Activated T-cell treated with anti-CD3 and anti-CD28 coated beads, Interleukin-2, amount 50 U/mL, for 72 hours (primary cell): ENCODE measurements around the gene MAGI2. TPM values are rescaled to one million over a fixed set of nuclear protein-coding genes. Genes with fewer than 3 reads are reported as not detected.
"Not testable (repeated sequence)": the region's sequence is repeated elsewhere in the genome, so short reads cannot be mapped to it uniquely, and the experiment has no call there.

Source experiments
- ATAC-seq, 2 donors: fragments of 150-1000 bp; cut with Tn5 transposase; replicated peaks in 1 of 2; 2 replicates each; pipeline ENCODE4 v1.10.0; 2021; ENCODE audit warnings: moderate library complexity in 2 of 2, mild to moderate bottlenecking in 1 of 2
- DNase-seq, 2 donors: peaks; one replicate each; pipeline ENCODE4 v3.0.0; 2021 to 2022; ENCODE audit warnings: mixed read lengths in 1 of 2
- H3K27ac Mint-ChIP-seq: one replicate; pipeline ENCODE4 v1.8.0; 2022; ENCODE audit warnings: mild to moderate bottlenecking, moderate library complexity, mixed read lengths
- H3K27me3 Mint-ChIP-seq: one replicate; pipeline ENCODE4 v1.8.0; 2022; ENCODE audit warnings: low read depth, mixed read lengths
- H3K36me3 Mint-ChIP-seq, 2 donors: one replicate each; pipeline ENCODE4 v1.8.0; 2022; ENCODE audit warnings: mixed read lengths in 2 of 2, mild to moderate bottlenecking in 1 of 2; ENCODE audit not compliant: insufficient read depth in 2 of 2
- H3K4me1 Mint-ChIP-seq: one replicate; pipeline ENCODE4 v1.8.0; 2022; ENCODE audit warnings: low read depth, mixed read lengths
- H3K4me3 Mint-ChIP-seq, 2 donors: one replicate each; pipeline ENCODE4 v1.8.0; 2022; ENCODE audit warnings: mild to moderate bottlenecking in 2 of 2, mixed read lengths in 2 of 2, moderate library complexity in 2 of 2
- H3K9me3 Mint-ChIP-seq, 2 donors: one replicate each; pipeline ENCODE4 v1.8.0; 2022; ENCODE audit warnings: mixed read lengths in 2 of 2
- total RNA-seq, 2 donors: library from RNA; stranded (reverse); gene quantifications; one replicate each; pipeline ENCODE4 v1.2.3, GENCODE V29; 2022

The MAGI2 gene
- total RNA-seq, 2 donors from 2014 or later: 0.31 to 0.44 TPM

GRCh38 chr7:79124331-79124730, 329.1 kb downstream of the MAGI2 start:
- peaks cover 5 to 13% of the 10 kb centered on the region in 2 donors for H3K9me3 Mint-ChIP-seq
- H3K27ac Mint-ChIP-seq: no peak overlapping the region
- H3K4me1 Mint-ChIP-seq: no peaks in the 10 kb centered on the region
- H3K27me3 Mint-ChIP-seq: no peaks in the 10 kb centered on the region
- DNase-seq: no peak
- H3K36me3 Mint-ChIP-seq: no peaks in the 10 kb centered on the region
- H3K4me3 Mint-ChIP-seq: no peak overlapping the region
- no peak for ATAC-seq

DNA sequence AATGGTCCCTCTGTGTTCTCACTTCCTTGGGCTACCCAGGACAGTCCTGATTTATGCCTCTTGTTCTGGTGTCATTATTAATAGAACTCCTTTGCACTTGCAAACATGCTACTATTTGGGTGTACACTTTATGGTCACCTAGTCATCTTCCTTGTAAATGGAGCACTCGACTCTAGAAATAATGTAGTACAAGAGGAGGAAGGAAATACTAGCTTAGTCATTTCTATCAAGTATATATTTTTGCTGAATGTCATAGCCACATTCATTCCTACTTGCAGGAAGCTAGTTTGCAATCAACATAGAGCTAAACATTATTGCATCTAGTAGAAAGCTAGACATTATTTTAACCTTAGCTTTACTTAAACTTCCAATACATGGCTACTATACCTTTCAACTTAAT, 335.3 kb downstream of the MAGI2 start:
- ATAC-seq (no peak), DNase-seq (no peak)
- Mint-ChIP-seq H3K4me3 (no peak overlapping the region), H3K36me3 (no peaks in the 10 kb centered on the region), H3K4me1 (no peaks in the 10 kb centered on the region), H3K9me3 (peaks cover 0 to 2% of the 10 kb centered on the region in 2 donors), H3K27ac (no peak overlapping the region), H3K27me3 (no peaks in the 10 kb centered on the region)

DNA sequence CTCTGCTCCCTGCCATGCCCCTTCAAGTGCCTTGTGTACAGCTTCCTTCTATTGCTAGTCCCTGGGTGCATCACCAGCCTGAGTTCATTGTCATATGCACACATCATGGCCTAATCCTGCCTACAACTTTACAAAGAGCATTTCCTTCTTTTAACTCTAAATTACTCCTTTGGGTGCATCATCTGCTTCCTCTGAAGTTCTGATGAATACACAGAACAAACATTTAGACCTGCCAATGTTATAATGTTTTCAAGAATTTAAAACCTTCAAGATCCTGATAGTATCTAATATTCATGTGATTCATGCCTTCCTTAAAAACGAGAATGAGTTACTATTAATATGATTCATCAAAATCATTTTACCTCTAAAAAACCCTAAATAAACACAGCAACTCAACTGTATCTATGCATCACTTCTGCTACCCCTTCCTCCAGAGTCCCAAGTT, 357.1 kb downstream of the MAGI2 start:
- Mint-ChIP-seq H3K4me3 (no peak overlapping the region), H3K36me3 (no peaks in the 10 kb centered on the region), H3K4me1 (no peaks in the 10 kb centered on the region), H3K27ac (no peak overlapping the region), H3K9me3 (peaks cover 2 to 4% of the 10 kb centered on the region in 2 donors), H3K27me3 (no peaks in the 10 kb centered on the region)
- no peak for ATAC-seq
- DNase-seq: no peak

GRCh38 chr7:79093421-79093820, 360.0 kb downstream of the MAGI2 start:
- DNase-seq: no peak
- Mint-ChIP-seq H3K9me3 (peaks cover 6 to 8% of the 10 kb centered on the region in 2 donors), H3K4me1 (no peaks in the 10 kb centered on the region), H3K27ac (no peak overlapping the region), H3K36me3 (no peaks in the 10 kb centered on the region), H3K27me3 (no peaks in the 10 kb centered on the region), H3K4me3 (no peak overlapping the region)
- no peak for ATAC-seq

- no peaks in the 10 kb centered on the region for H3K4me1 Mint-ChIP-seq
- DNase-seq (no peak), ATAC-seq (no peak)
- no peak overlapping the region for H3K27ac Mint-ChIP-seq
- no peaks in the 10 kb centered on the region for H3K36me3 Mint-ChIP-seq
- no peak overlapping the region for H3K4me3 Mint-ChIP-seq
- peaks cover 4 to 11% of the 10 kb centered on the region in 2 donors for H3K9me3 Mint-ChIP-seq
- no peaks in the 10 kb centered on the region for H3K27me3 Mint-ChIP-seq
These were observed 361.8 kb downstream of the MAGI2 start for GRCh38 chr7:79091661-79092060.

DNA sequence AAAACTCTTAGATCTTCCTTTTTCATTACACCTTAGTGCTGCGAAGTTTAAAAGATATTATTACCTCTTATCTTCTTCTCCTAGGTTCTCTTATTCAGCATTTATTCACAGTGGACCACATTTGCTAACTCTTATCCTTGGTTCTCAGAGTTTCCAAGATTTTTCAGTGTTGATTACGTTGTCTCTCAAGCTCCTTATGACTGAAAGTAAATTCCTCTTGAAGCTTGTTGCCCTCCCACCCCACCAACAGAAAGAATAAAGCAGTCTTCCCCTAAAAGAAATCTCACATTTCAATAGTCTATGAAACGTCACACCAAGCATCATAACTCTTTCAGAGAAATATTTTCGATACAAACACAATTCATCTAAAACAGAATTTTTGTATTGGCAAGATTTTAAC, 362.5 kb downstream of the MAGI2 start:
- DNase-seq (no peak), ATAC-seq (no peak)
- Mint-ChIP-seq H3K4me1 (no peaks in the 10 kb centered on the region), H3K36me3 (no peaks in the 10 kb centered on the region), H3K27me3 (no peaks in the 10 kb centered on the region), H3K27ac (no peak overlapping the region), H3K4me3 (no peak overlapping the region), H3K9me3 (peaks cover 4 to 7% of the 10 kb centered on the region in 2 donors)

- DNase-seq: no peak
- Mint-ChIP-seq H3K27me3 (no peaks in the 10 kb centered on the region), H3K9me3 (peaks cover 4 to 7% of the 10 kb centered on the region in 2 donors), H3K4me1 (no peaks in the 10 kb centered on the region), H3K4me3 (no peak overlapping the region), H3K27ac (no peak overlapping the region), H3K36me3 (no peaks in the 10 kb centered on the region)
- no peak for ATAC-seq
These were observed 362.9 kb downstream of the MAGI2 start for GRCh38 chr7:79090543-79090942.

DNA sequence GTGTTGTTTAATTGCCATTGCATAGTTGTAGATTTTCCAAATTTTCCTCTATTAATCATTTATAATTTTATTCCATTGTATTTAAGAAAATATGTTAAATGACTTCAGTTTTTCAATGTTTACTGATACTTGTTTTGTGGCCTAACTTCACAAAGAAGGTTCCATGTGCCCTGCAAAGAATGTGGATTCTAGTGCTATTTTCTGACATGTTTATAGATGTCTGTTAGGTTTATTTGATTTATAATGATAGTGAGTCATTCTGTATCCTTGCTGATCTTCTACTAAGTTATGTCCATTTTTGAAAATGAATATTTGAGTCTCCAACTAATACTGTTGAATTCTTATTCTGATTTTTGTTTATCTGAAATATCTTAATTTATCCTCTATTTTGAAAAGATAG, 369.0 kb downstream of the MAGI2 start:
- ATAC-seq (no peak), DNase-seq (no peak)
- H3K27ac Mint-ChIP-seq: no peak overlapping the region
- no peaks in the 10 kb centered on the region for H3K27me3 Mint-ChIP-seq
- no peaks in the 10 kb centered on the region for H3K36me3 Mint-ChIP-seq
- H3K4me3 Mint-ChIP-seq: no peak overlapping the region
- no peaks in the 10 kb centered on the region for H3K4me1 Mint-ChIP-seq
- H3K9me3 Mint-ChIP-seq: peaks cover 7 to 10% of the 10 kb centered on the region in 2 donors

GRCh38 chr7:79079919-79080554, 373.4 kb downstream of the MAGI2 start:
- Mint-ChIP-seq H3K36me3 (no peaks in the 10 kb centered on the region), H3K9me3 (peaks cover 3 to 6% of the 10 kb centered on the region in 2 donors), H3K27ac (no peak overlapping the region), H3K4me3 (no peak overlapping the region), H3K4me1 (no peaks in the 10 kb centered on the region), H3K27me3 (no peaks in the 10 kb centered on the region)
- ATAC-seq (no peak), DNase-seq (no peak)

DNA sequence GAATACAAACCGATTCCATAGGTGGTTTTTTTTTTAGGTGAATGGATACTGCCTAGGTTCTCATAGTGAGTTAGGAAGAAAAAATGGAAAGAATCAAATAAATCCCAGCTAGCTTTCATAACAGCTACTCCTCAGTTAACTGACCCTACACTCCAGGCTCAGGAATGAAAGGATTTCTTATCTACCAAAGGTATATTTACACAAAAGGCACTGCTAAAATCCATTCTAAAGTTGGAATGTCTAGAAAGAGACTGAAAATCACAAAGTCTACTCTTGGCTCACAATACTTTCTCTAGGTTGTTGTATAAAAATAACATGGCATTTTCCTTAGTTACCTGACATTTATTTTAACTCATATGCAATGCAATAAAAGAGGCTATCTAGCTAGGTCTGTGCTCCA, 375.2 kb downstream of the MAGI2 start:
- H3K36me3 Mint-ChIP-seq: no peaks in the 10 kb centered on the region
- H3K27ac Mint-ChIP-seq: no peak overlapping the region
- DNase-seq (no peak), ATAC-seq (no peak)
- H3K27me3 Mint-ChIP-seq: no peaks in the 10 kb centered on the region
- H3K4me3 Mint-ChIP-seq: no peak overlapping the region
- H3K4me1 Mint-ChIP-seq: no peaks in the 10 kb centered on the region
- H3K9me3 Mint-ChIP-seq: peaks cover 4 to 9% of the 10 kb centered on the region in 2 donors

DNA sequence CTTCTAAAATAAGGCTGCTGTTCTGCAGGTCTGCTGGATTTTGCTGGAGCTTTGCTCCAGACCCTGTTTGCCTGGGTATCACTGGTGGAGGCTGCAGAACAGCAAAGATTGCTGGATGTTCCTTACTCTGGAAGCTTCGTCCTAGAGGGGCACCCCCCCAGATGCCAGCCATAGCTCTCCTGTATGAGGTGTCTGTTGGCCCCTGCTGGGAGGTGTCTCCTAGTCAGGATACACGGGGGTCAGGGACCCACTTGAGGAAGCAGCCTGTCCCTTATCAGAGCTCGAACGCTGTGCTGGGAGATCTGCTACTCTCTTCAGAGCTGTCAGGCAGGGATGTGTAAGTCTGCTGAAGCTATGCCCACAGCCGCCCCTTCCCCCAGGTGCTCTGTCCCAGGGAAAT, 382.3 kb downstream of the MAGI2 start:
- H3K4me3 Mint-ChIP-seq, H3K36me3 Mint-ChIP-seq, H3K4me1 Mint-ChIP-seq, ATAC-seq, DNase-seq, H3K27ac Mint-ChIP-seq, H3K27me3 Mint-ChIP-seq: not testable (repeated sequence)
- peaks cover 19 to 20% of the 10 kb centered on the region in 2 donors for H3K9me3 Mint-ChIP-seq

GRCh38 chr7:79064187-79064823, 389.2 kb downstream of the MAGI2 start:
- no peak for DNase-seq
- H3K4me3 Mint-ChIP-seq: no peak overlapping the region
- no peak overlapping the region for H3K27ac Mint-ChIP-seq
- H3K27me3 Mint-ChIP-seq: no peaks in the 10 kb centered on the region
- peaks cover 15% of the 10 kb centered on the region in 2 donors for H3K9me3 Mint-ChIP-seq
- no peak for ATAC-seq
- H3K36me3 Mint-ChIP-seq: peaks cover 0 to 1% of the 10 kb centered on the region in 2 donors
- no peaks in the 10 kb centered on the region for H3K4me1 Mint-ChIP-seq

- ATAC-seq (no peak), DNase-seq (no peak)
- Mint-ChIP-seq H3K4me1 (no peaks in the 10 kb centered on the region), H3K27me3 (no peaks in the 10 kb centered on the region), H3K27ac (no peak overlapping the region), H3K4me3 (no peak overlapping the region), H3K36me3 (peaks cover 0 to 1% of the 10 kb centered on the region in 2 donors), H3K9me3 (peaks cover 8 to 11% of the 10 kb centered on the region in 2 donors)
These were observed 390.3 kb downstream of the MAGI2 start for GRCh38 chr7:79063019-79063698.
